GM12878 (cell line): ENCODE data around the gene IHH. TPM values are rescaled to one million over a fixed set of nuclear protein-coding genes. Genes with fewer than 3 reads are reported as not detected.

Experiments
- BMI1 ChIP-seq: fragments of 450-650 bp; IDR thresholded peaks from 2 replicates; pipeline ENCODE4 v1.6.1; 2016; ENCODE audit warnings: mild to moderate bottlenecking, moderate library complexity, borderline replicate concordance
- HDGF ChIP-seq: fragments of 450-650 bp; IDR thresholded peaks from 2 replicates; pipeline ENCODE4 v1.6.1; 2016; ENCODE audit warnings: antibody characterized with exemption
- NBN ChIP-seq: fragments of 450-650 bp; IDR thresholded peaks from 2 replicates; pipeline ENCODE4 v1.6.1; 2016
- NFYB ChIP-seq: IDR thresholded peaks from 2 replicates; pipeline ENCODE4 v1.6.1; 2011; ENCODE audit warnings: low read depth, mild to moderate bottlenecking, low read length, improper control_type of control experiment, moderate library complexity; ENCODE audit not compliant: insufficient read depth
- PKNOX1 ChIP-seq: fragments of 450-650 bp; IDR thresholded peaks from 2 replicates; pipeline ENCODE4 v1.6.1; 2016; ENCODE audit warnings: mild to moderate bottlenecking
- SUZ12 ChIP-seq: fragments of 200-600 bp; sonication (generic); IDR thresholded peaks from one replicate; pipeline ENCODE4 v1.6.1; 2018; ENCODE audit warnings: antibody characterized with exemption, mild to moderate bottlenecking; ENCODE audit not compliant: unreplicated experiment
- WRNIP1 ChIP-seq: IDR thresholded peaks from 2 replicates; pipeline ENCODE4 v1.6.1; 2011; ENCODE audit warnings: low read depth, low read length, improper control_type of control experiment, borderline replicate concordance
- microRNA counts: library from miRNA; unstranded; fragments of <30 nt; microRNA quantifications from one replicate; lab custom pipeline; 2016
- microRNA-seq: library from miRNA; unstranded; fragments of <30 nt; microRNA quantifications from one replicate; pipeline ENCODE4, GENCODE V29; 2018
- polyA plus RNA-seq, 11 experiments: library from polyadenylated mRNA; depleted of rRNA in 4 of 11; unstranded in 6 of 11; stranded (reverse) in 5 of 11; fragments of >200 nt; fragmentation: Nextera tagmentation in 4 of 11; fragmentation: Illumina TruSeq in 1 of 11; extraction: Ambion mirVana in 4 of 11; extraction: Trizol in 1 of 11; gene quantifications; 1 replicate in 1 of 11; 2 replicates in 10 of 11; pipeline versions ENCODE4 v1.2.1 to v1.2.3, GENCODE V29; 2011 to 2016; ENCODE audit warnings: inconsistent platforms in 2 of 11, missing spikeins in 2 of 11, low read depth in 1 of 11
- small RNA-seq: library from RNA; depleted of rRNA; stranded (forward); fragments of <200 nt; gene quantifications from one replicate; pipeline ENCODE3, GENCODE V24; 2014
- total RNA-seq, 4 experiments: library from RNA; depleted of rRNA in 3 of 4; stranded (reverse); fragments of >200 nt in 3 of 4; fragmentation: Illumina TruSeq in 1 of 4; extraction: Trizol in 1 of 4; gene quantifications; 2 replicates each; pipeline versions ENCODE4 v1.2.1 to v1.2.3, GENCODE V29; 2013 to 2021

The IHH gene
- total and polyA plus RNA-seq, 10 of the 15 experiments (the other 5 are each of a cell fraction or from before 2014, with no cell fraction given): 0.04 TPM; not detected in 9

GRCh38 chr2:219009294-219009693 is 51.4 kb downstream of the IHH start (continued):
- TF ChIP-seq PKNOX1 (no peak), BMI1 (no peak), NBN (no peak), WRNIP1 (no peak), HDGF (no peak), SUZ12 (no peak), NFYB (no peak)

MicroRNAs within 50 kb of the gene (microRNA counts, 767-probe panel; counts per million panel counts)
- microRNA hsa-miR-3131 (lab: Ali Mortazavi, UCI): 1,346 counts per million, percentile 48 among the panel's probes with 10 or more counts

Small RNA genes lying within 50 kb of the gene (microRNA-seq; reads per million reads assigned to microRNA genes)
- gene MIR3131: not detected

Small RNA genes lying within 50 kb of the gene (small RNA-seq; reads per million reads assigned to genes)
- gene MIR3131 (not detected), gene RN7SL764P (not detected)

Other genes starting within 250 kb of the IHH start
Only the 7 nearest of the 21 such genes appear.
- gene CDK5R2, start 101.3 kb downstream of the IHH start, total RNA-seq (2014; rRNA removed): not detected in 2 replicates
- gene CDK5R2, start 101.3 kb downstream of the IHH start, total RNA-seq (2014; rRNA removed; fragmentation: Illumina TruSeq; extraction: Trizol): not detected in 2 replicates
- not detected in 2 replicates for gene CDK5R2, start 101.3 kb downstream of the IHH start, total RNA-seq (2021)
- gene CDK5R2, start 101.3 kb downstream of the IHH start, polyA plus RNA-seq (2011; rRNA removed): not detected in 2 replicates
- gene CDK5R2, start 101.3 kb downstream of the IHH start, polyA plus RNA-seq (2014; fragmentation: Illumina TruSeq; extraction: Trizol): not detected in 2 replicates
- gene CDK5R2, start 101.3 kb downstream of the IHH start, polyA plus RNA-seq (2014; fragmentation: Nextera tagmentation; extraction: Ambion mirVana): not detected
- not detected in 2 replicates for gene CDK5R2, start 101.3 kb downstream of the IHH start, polyA plus RNA-seq (2014; rRNA removed)
- not detected for gene CDK5R2, start 101.3 kb downstream of the IHH start, polyA plus RNA-seq (2016; fragmentation: Nextera tagmentation; extraction: Ambion mirVana)
- gene FEV, start 75.7 kb downstream of the IHH start, total RNA-seq (2014; rRNA removed): not detected in 2 replicates
- gene FEV, start 75.7 kb downstream of the IHH start, total RNA-seq (2014; rRNA removed; fragmentation: Illumina TruSeq; extraction: Trizol): not detected in 2 replicates
- not detected in 2 replicates for gene FEV, start 75.7 kb downstream of the IHH start, total RNA-seq (2021)
- gene FEV, start 75.7 kb downstream of the IHH start, polyA plus RNA-seq (2011; rRNA removed): not detected in 2 replicates
- not detected in 2 replicates for gene FEV, start 75.7 kb downstream of the IHH start, polyA plus RNA-seq (2014; fragmentation: Illumina TruSeq; extraction: Trizol)
- gene FEV, start 75.7 kb downstream of the IHH start, polyA plus RNA-seq (2014; fragmentation: Nextera tagmentation; extraction: Ambion mirVana): not detected
- not detected in 2 replicates for gene FEV, start 75.7 kb downstream of the IHH start, polyA plus RNA-seq (2014; rRNA removed)
- not detected for gene FEV, start 75.7 kb downstream of the IHH start, polyA plus RNA-seq (2016; fragmentation: Nextera tagmentation; extraction: Ambion mirVana)
- not detected in 2 replicates for gene CRYBA2, start 67.5 kb downstream of the IHH start, total RNA-seq (2014; rRNA removed)
- gene CRYBA2, start 67.5 kb downstream of the IHH start, total RNA-seq (2014; rRNA removed; fragmentation: Illumina TruSeq; extraction: Trizol): not detected in 2 replicates
- not detected in 2 replicates for gene CRYBA2, start 67.5 kb downstream of the IHH start, total RNA-seq (2021)
- gene CRYBA2, start 67.5 kb downstream of the IHH start, polyA plus RNA-seq (2011; rRNA removed): not detected in 2 replicates
- not detected in 2 replicates for gene CRYBA2, start 67.5 kb downstream of the IHH start, polyA plus RNA-seq (2014; fragmentation: Illumina TruSeq; extraction: Trizol)
- gene CRYBA2, start 67.5 kb downstream of the IHH start, polyA plus RNA-seq (2014; fragmentation: Nextera tagmentation; extraction: Ambion mirVana): not detected
- not detected in 2 replicates for gene CRYBA2, start 67.5 kb downstream of the IHH start, polyA plus RNA-seq (2014; rRNA removed)
- gene CRYBA2, start 67.5 kb downstream of the IHH start, polyA plus RNA-seq (2016; fragmentation: Nextera tagmentation; extraction: Ambion mirVana): not detected
- gene CFAP65, start 19.4 kb downstream of the IHH start, total RNA-seq (2014; rRNA removed): not detected in 2 replicates
- gene CFAP65, start 19.4 kb downstream of the IHH start, total RNA-seq (2014; rRNA removed; fragmentation: Illumina TruSeq; extraction: Trizol): not detected in 2 replicates
- not detected in 2 replicates for gene CFAP65, start 19.4 kb downstream of the IHH start, total RNA-seq (2021)
- not detected in 2 replicates for gene CFAP65, start 19.4 kb downstream of the IHH start, polyA plus RNA-seq (2011; rRNA removed)
- not detected in 2 replicates for gene CFAP65, start 19.4 kb downstream of the IHH start, polyA plus RNA-seq (2014; fragmentation: Illumina TruSeq; extraction: Trizol)
- gene CFAP65, start 19.4 kb downstream of the IHH start, polyA plus RNA-seq (2014; fragmentation: Nextera tagmentation; extraction: Ambion mirVana): not detected
- not detected in 2 replicates for gene CFAP65, start 19.4 kb downstream of the IHH start, polyA plus RNA-seq (2014; rRNA removed)
- gene CFAP65, start 19.4 kb downstream of the IHH start, polyA plus RNA-seq (2016; fragmentation: Nextera tagmentation; extraction: Ambion mirVana): not detected
- 15.6 and 16.0 TPM in 2 replicates for gene NHEJ1, start 99.9 kb upstream of the IHH start, total RNA-seq (2014; rRNA removed)
- gene NHEJ1, start 99.9 kb upstream of the IHH start, total RNA-seq (2014; rRNA removed; fragmentation: Illumina TruSeq; extraction: Trizol): 11.3 and 12.3 TPM in 2 replicates
- gene NHEJ1, start 99.9 kb upstream of the IHH start, total RNA-seq (2021): 11.3 and 13.8 TPM in 2 replicates
- gene NHEJ1, start 99.9 kb upstream of the IHH start, polyA plus RNA-seq (2011; rRNA removed): 15.7 and 17.7 TPM in 2 replicates
- gene NHEJ1, start 99.9 kb upstream of the IHH start, polyA plus RNA-seq (2014; fragmentation: Illumina TruSeq; extraction: Trizol): 15.3 and 16.5 TPM in 2 replicates
- gene NHEJ1, start 99.9 kb upstream of the IHH start, polyA plus RNA-seq (2014; fragmentation: Nextera tagmentation; extraction: Ambion mirVana): 10 to 100 TPM; 17.8 to 20.2 TPM
- gene NHEJ1, start 99.9 kb upstream of the IHH start, polyA plus RNA-seq (2014; rRNA removed): 11.8 and 13.8 TPM in 2 replicates
- gene NHEJ1, start 99.9 kb upstream of the IHH start, polyA plus RNA-seq (2016; fragmentation: Nextera tagmentation; extraction: Ambion mirVana): 10 to 100 TPM; 17.4 TPM
- 0.40 and 0.82 TPM in 2 replicates for gene SLC23A3, start 109.1 kb upstream of the IHH start, total RNA-seq (2014; rRNA removed)
- 0.41 and 0.45 TPM in 2 replicates for gene SLC23A3, start 109.1 kb upstream of the IHH start, total RNA-seq (2014; rRNA removed; fragmentation: Illumina TruSeq; extraction: Trizol)
- 0.37 and 1.0 TPM in 2 replicates for gene SLC23A3, start 109.1 kb upstream of the IHH start, total RNA-seq (2021)
- gene SLC23A3, start 109.1 kb upstream of the IHH start, polyA plus RNA-seq (2011; rRNA removed): 0.52 and 0.54 TPM in 2 replicates
- 0.37 and 0.52 TPM in 2 replicates for gene SLC23A3, start 109.1 kb upstream of the IHH start, polyA plus RNA-seq (2014; fragmentation: Illumina TruSeq; extraction: Trizol)
- under 1 TPM in 1 of 2 experiments, not detected in 1; 0.07 TPM for gene SLC23A3, start 109.1 kb upstream of the IHH start, polyA plus RNA-seq (2014; fragmentation: Nextera tagmentation; extraction: Ambion mirVana)
- gene SLC23A3, start 109.1 kb upstream of the IHH start, polyA plus RNA-seq (2014; rRNA removed): 0.44 and 0.69 TPM in 2 replicates
- under 1 TPM; 0.19 to 0.26 TPM for gene SLC23A3, start 109.1 kb upstream of the IHH start, polyA plus RNA-seq (2016; fragmentation: Nextera tagmentation; extraction: Ambion mirVana)
- 43.5 and 46.4 TPM in 2 replicates for gene CNPPD1, start 116.0 kb upstream of the IHH start, total RNA-seq (2014; rRNA removed)
- gene CNPPD1, start 116.0 kb upstream of the IHH start, total RNA-seq (2014; rRNA removed; fragmentation: Illumina TruSeq; extraction: Trizol): 23.1 and 24.2 TPM in 2 replicates
- 64.1 and 67.8 TPM in 2 replicates for gene CNPPD1, start 116.0 kb upstream of the IHH start, total RNA-seq (2021)
- 21.4 and 41.8 TPM in 2 replicates for gene CNPPD1, start 116.0 kb upstream of the IHH start, polyA plus RNA-seq (2011; rRNA removed)
- gene CNPPD1, start 116.0 kb upstream of the IHH start, polyA plus RNA-seq (2014; fragmentation: Illumina TruSeq; extraction: Trizol): 17.1 and 31.9 TPM in 2 replicates
- 10 to 100 TPM; 12.2 to 24.2 TPM for gene CNPPD1, start 116.0 kb upstream of the IHH start, polyA plus RNA-seq (2014; fragmentation: Nextera tagmentation; extraction: Ambion mirVana)
- 45.0 and 50.6 TPM in 2 replicates for gene CNPPD1, start 116.0 kb upstream of the IHH start, polyA plus RNA-seq (2014; rRNA removed)
- gene CNPPD1, start 116.0 kb upstream of the IHH start, polyA plus RNA-seq (2016; fragmentation: Nextera tagmentation; extraction: Ambion mirVana): 10 to 100 TPM; 81.2 to 86.6 TPM